ENCODE data around the gene SH2D7. TPM values are rescaled to one million over a fixed set of nuclear protein-coding genes. Genes with fewer than 3 reads are reported as not detected.

The SH2D7 gene
- total RNA-seq, 2 experiments from 2014 or later = not detected

- CTCF ChIA-PET = interaction anchor here (0.8 to 1.3 kb wide), 3 partner anchors 13 to 26 kb away, joined by 3 to 6 read pairs (median 5); no protein-coding TSS in a partner anchor
- H3K4me1 Mint-ChIP-seq = peaks cover 37% of the 10 kb centered on the region
- peak overlapping the region; percentile 11 for H3K27ac Mint-ChIP-seq
- no peak overlapping the region for H3K4me3 Mint-ChIP-seq
- H3K9me3 Mint-ChIP-seq = no peaks in the 10 kb centered on the region
- DNase-seq = no peak
- no peaks in the 10 kb centered on the region for H3K27me3 Mint-ChIP-seq
- no peaks in the 10 kb centered on the region for H3K36me3 Mint-ChIP-seq (ENCODE audit: low read depth)
- POLR2A ChIA-PET = interaction anchor here (0.7 to 1.9 kb wide), 4 partner anchors 11 to 26 kb away, joined by 3 to 7 read pairs (median 5); no protein-coding TSS in a partner anchor
These were observed 9.6 kb upstream of the SH2D7 start for GRCh38 chr15:78082743-78083110.

DNA sequence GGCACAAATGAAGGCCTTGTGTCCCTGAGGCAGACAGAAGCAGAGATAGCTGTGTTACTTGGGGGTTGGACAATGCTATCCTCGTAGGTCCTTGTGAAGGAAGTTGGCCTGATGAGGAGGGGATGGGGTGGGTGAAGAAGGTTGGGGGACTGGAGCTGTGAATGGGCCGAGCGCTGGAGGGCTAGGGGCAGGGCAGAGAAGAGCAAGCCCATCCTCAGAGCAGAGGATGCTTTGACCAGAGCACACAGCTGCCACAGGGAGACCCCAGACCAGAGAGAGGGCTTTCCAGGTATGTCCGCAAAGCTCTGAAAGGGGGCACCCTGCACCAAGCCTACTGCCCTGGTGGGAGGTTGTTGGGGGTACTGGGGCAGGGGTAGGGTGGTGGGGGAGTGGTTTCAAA lies 9.2 kb upstream of the SH2D7 start:
- Mint-ChIP-seq H3K27ac (no peak overlapping the region), H3K4me1 (peaks cover 32% of the 10 kb centered on the region), H3K4me3 (no peak overlapping the region), H3K27me3 (no peaks in the 10 kb centered on the region), H3K9me3 (no peaks in the 10 kb centered on the region), H3K36me3 (ENCODE audit: low read depth) (no peaks in the 10 kb centered on the region)
- DNase-seq = no peak
- POLR2A ChIA-PET = interaction anchor here (0.7 to 1.9 kb wide), 3 partner anchors 10 to 25 kb away, joined by 3 to 7 read pairs (median 4); no protein-coding TSS in a partner anchor
- CTCF ChIA-PET = interaction anchor here (0.8 to 1.3 kb wide), 2 partner anchors 19 to 25 kb away, joined by 3 to 6 read pairs; no protein-coding TSS in a partner anchor

GRCh38 chr15:78083687-78084448 lies 8.5 kb upstream of the SH2D7 start:
- no peak overlapping the region for H3K27ac Mint-ChIP-seq
- no peaks in the 10 kb centered on the region for H3K27me3 Mint-ChIP-seq
- no peaks in the 10 kb centered on the region for H3K36me3 Mint-ChIP-seq (ENCODE audit: low read depth)
- ChIA-PET CTCF (interaction anchor here (1.3 kb wide), 1 partner anchor 25 kb away, joined by 6 read pairs; no protein-coding TSS in a partner anchor), POLR2A (interaction anchor here (1.0 to 1.9 kb wide), 3 partner anchors 9 to 24 kb away, joined by 4 to 7 read pairs (median 4); partner anchors contain the start of gene SH2D7)
- peaks cover 31% of the 10 kb centered on the region for H3K4me1 Mint-ChIP-seq
- DNase-seq = peak; percentile 24
- H3K4me3 Mint-ChIP-seq = no peak overlapping the region
- H3K9me3 Mint-ChIP-seq = no peaks in the 10 kb centered on the region

GRCh38 chr15:78084449-78084750 lies 8.0 kb upstream of the SH2D7 start:
- no peaks in the 10 kb centered on the region for H3K9me3 Mint-ChIP-seq
- H3K27ac Mint-ChIP-seq = no peak overlapping the region
- no peaks in the 10 kb centered on the region for H3K27me3 Mint-ChIP-seq
- peaks cover 31% of the 10 kb centered on the region for H3K4me1 Mint-ChIP-seq
- H3K4me3 Mint-ChIP-seq = no peak overlapping the region
- POLR2A ChIA-PET = interaction anchor here (1.0 kb wide), 1 partner anchor 9 kb away, joined by 4 read pairs; the partner anchor contains the start of gene SH2D7
- H3K36me3 Mint-ChIP-seq (ENCODE audit: low read depth) = no peaks in the 10 kb centered on the region
- CTCF ChIA-PET = no interaction called here
- no peak for DNase-seq

- ChIA-PET CTCF (interaction anchor here (0.6 kb wide), 1 partner anchor 28 kb away, joined by 3 read pairs; no protein-coding TSS in a partner anchor), POLR2A (no interaction called here)
- H3K36me3 Mint-ChIP-seq (ENCODE audit: low read depth) = no peaks in the 10 kb centered on the region
- H3K27ac Mint-ChIP-seq = no peak overlapping the region
- no peak for DNase-seq
- H3K9me3 Mint-ChIP-seq = peaks cover 3% of the 10 kb centered on the region
- H3K4me3 Mint-ChIP-seq = no peak overlapping the region
- H3K4me1 Mint-ChIP-seq = peaks cover 32% of the 10 kb centered on the region
- peaks cover 2% of the 10 kb centered on the region for H3K27me3 Mint-ChIP-seq
These were observed 6.4 kb upstream of the SH2D7 start for GRCh38 chr15:78085928-78086327.

GRCh38 chr15:78087951-78088772 lies 4.2 kb upstream of the SH2D7 start:
- peaks cover 38% of the 10 kb centered on the region for H3K4me1 Mint-ChIP-seq
- H3K9me3 Mint-ChIP-seq = peaks cover 5% of the 10 kb centered on the region
- peaks cover 2% of the 10 kb centered on the region for H3K27me3 Mint-ChIP-seq
- no peak overlapping the region for H3K27ac Mint-ChIP-seq
- ChIA-PET CTCF (interaction anchor here (1.2 kb wide), 1 partner anchor 20 kb away, joined by 4 read pairs; no protein-coding TSS in a partner anchor), POLR2A (interaction anchor here (0.6 kb wide), 1 partner anchor 18 kb away, joined by 3 read pairs; no protein-coding TSS in a partner anchor)
- H3K4me3 Mint-ChIP-seq = no peak overlapping the region
- H3K36me3 Mint-ChIP-seq (ENCODE audit: low read depth) = no peaks in the 10 kb centered on the region
- DNase-seq = no peak

DNA sequence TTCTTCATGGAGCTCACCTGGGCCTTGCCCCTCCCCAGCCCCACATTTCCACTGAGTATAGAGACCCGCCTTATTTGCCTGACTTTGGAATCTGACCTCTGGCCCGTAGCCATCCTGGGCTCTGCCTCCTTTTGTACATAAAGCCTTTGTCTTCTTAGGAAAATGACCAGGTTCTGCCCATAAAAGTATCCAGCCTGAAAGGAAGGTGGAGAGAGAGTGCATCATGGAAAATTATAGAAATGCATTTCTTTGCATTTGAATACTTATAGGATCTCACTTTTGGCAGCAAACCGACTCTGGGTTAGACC lies 3.6 kb upstream of the SH2D7 start:
- Mint-ChIP-seq H3K4me3 (no peak overlapping the region), H3K27ac (no peak overlapping the region), H3K9me3 (peaks cover 5% of the 10 kb centered on the region), H3K27me3 (peaks cover 2% of the 10 kb centered on the region), H3K4me1 (peaks cover 39% of the 10 kb centered on the region), H3K36me3 (ENCODE audit: low read depth) (no peaks in the 10 kb centered on the region)
- DNase-seq = no peak
- ChIA-PET CTCF (no interaction called here), POLR2A (interaction anchor here (0.6 kb wide), 1 partner anchor 17 kb away, joined by 3 read pairs; no protein-coding TSS in a partner anchor)

DNA sequence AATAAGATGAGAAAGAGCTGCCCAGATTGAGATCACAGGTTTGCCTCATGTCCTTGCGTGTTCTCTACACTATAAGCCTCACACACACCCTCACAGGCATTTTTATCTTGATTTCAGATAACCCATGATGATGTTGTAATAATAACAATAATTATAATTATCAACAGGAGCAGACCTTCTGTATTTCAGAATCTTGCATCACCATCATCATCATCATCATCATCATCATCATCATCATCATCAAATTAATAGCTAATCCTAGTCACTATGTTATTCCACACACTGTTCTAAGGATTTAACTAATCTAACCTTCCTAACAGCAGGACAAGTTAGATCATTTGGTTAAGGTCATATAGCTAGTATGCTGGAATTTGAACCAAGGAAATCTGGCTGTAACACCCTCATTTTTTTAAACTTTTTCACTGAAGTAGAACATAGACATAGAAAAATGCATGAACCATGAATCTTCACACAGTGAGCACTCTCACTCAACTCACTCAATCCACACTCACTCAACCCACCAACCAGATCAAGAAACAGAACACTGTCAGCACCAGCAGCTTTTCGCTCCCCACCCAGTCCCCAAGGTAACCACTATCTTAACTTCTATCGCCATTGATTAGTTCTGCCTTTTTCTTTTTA lies 1.8 kb upstream of the SH2D7 start:
- Mint-ChIP-seq H3K4me1 (peaks cover 33% of the 10 kb centered on the region), H3K4me3 (no peak overlapping the region), H3K27me3 (peaks cover 5% of the 10 kb centered on the region), H3K27ac (no peak overlapping the region), H3K36me3 (ENCODE audit: low read depth) (no peaks in the 10 kb centered on the region), H3K9me3 (peaks cover 5% of the 10 kb centered on the region)
- no peak for DNase-seq
- POLR2A ChIA-PET = interaction anchor here (1.0 to 1.8 kb wide), 5 partner anchors 10 to 56 kb away, joined by 4 to 6 read pairs (median 4); no protein-coding TSS in a partner anchor
- CTCF ChIA-PET = interaction anchor here (1.2 to 5.3 kb wide), 3 partner anchors 18 to 131 kb away, joined by 3 to 22 read pairs (median 6); no protein-coding TSS in a partner anchor

GRCh38 chr15:78093242-78094020 lies 1.1 kb downstream of the SH2D7 start:
- DNase-seq = no peak
- Mint-ChIP-seq H3K4me1 (peaks cover 31% of the 10 kb centered on the region), H3K27ac (no peak overlapping the region), H3K27me3 (peaks cover 5% of the 10 kb centered on the region), H3K9me3 (peaks cover 5% of the 10 kb centered on the region), H3K36me3 (ENCODE audit: low read depth) (no peaks in the 10 kb centered on the region), H3K4me3 (no peak overlapping the region)
- POLR2A ChIA-PET = interaction anchor here (0.9 to 2.5 kb wide), 4 partner anchors 9 to 17 kb away, joined by 3 to 17 read pairs (median 4); no protein-coding TSS in a partner anchor
- CTCF ChIA-PET = interaction anchor here (1.0 to 5.3 kb wide), 5 partner anchors 15 to 134 kb away, joined by 3 to 22 read pairs (median 4); no protein-coding TSS in a partner anchor

GRCh38 chr15:78097667-78098066 lies 5.3 kb downstream of the SH2D7 start:
- H3K27ac Mint-ChIP-seq = no peak overlapping the region

DNA sequence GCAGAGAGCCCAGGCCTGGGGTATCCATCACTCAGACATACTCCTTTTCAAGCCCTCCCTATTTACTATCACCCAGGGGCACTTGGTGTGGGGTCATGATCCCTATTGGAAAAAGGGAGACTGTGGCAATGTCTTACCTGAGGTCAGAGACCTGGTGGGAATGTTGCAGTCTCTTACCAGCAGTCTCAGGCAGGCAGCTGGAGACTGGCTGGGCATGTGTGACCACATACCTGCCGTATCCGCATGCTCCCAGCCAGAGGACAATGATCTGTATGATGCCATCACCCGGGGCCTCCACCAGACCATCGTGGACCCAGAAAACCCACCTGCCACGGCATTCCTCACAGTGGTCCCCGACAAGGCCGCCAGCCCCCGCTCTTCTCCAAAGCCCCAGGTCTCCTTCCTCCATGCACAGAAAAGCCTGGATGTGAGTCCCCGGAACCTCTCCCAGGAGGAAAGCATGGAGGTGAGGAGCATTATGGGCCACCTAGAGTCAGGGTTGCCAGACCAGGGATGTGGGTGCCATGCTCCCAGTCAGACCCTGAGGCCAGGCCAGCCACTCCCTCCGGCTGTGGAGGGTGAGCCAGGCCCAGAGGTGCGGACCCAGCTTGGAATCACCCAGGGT lies 5.9 kb downstream of the SH2D7 start:
- CTCF ChIA-PET = interaction anchor here (1.5 kb wide), 1 partner anchor 10 kb away, joined by 4 read pairs; no protein-coding TSS in a partner anchor
- Mint-ChIP-seq H3K9me3 (no peaks in the 10 kb centered on the region), H3K4me1 (peaks cover 28% of the 10 kb centered on the region), H3K36me3 (ENCODE audit: low read depth) (no peaks in the 10 kb centered on the region), H3K27me3 (peaks cover 4% of the 10 kb centered on the region), H3K27ac (no peak overlapping the region), H3K4me3 (no peak overlapping the region)
- no peak for DNase-seq
- POLR2A ChIA-PET = no interaction called here

More at GRCh38 chr15:78097667-78098066, 5.3 kb downstream of the SH2D7 start:
- Mint-ChIP-seq H3K36me3 (ENCODE audit: low read depth) (no peaks in the 10 kb centered on the region), H3K9me3 (no peaks in the 10 kb centered on the region), H3K4me1 (peaks cover 27% of the 10 kb centered on the region), H3K27me3 (peaks cover 4% of the 10 kb centered on the region), H3K4me3 (no peak overlapping the region)
- DNase-seq = no peak
- CTCF ChIA-PET = interaction anchor here (1.5 kb wide), 1 partner anchor 11 kb away, joined by 4 read pairs; no protein-coding TSS in a partner anchor
- POLR2A ChIA-PET = no interaction called here

Measured in activated CD4-positive, alpha-beta memory T cell treated with anti-CD3 and anti-CD28 coated beads, Interleukin-2, amount 10 ng/mL, durations not matched to agents 7 days and 5 days (primary cell).